AG04449 (cell line): ENCODE measurements around the gene PXYLP1.
A peak's percentile ranks its signal among the peaks of the same experiment; 100 is the strongest.
"Not testable (repeated sequence)": the region's sequence is repeated elsewhere in the genome, so short reads cannot be mapped to it uniquely, and the experiment has no call there.

ENCODE experiments used
- CTCF ChIA-PET: fragments of 350-600 bp; formaldehyde crosslinking; extraction: SDS; loops from one replicate; lab custom pipeline; 2021; ENCODE audit warnings: antibody characterized with exemption; lab: Yijun Ruan, JAX
- POLR2A ChIA-PET: fragments of 400-600, 350-600 bp; formaldehyde crosslinking; extraction: SDS; loops from one replicate; lab custom pipeline; 2020; ENCODE audit warnings: antibody characterized with exemption, inconsistent platforms; lab: Yijun Ruan, JAX
- DNase-seq: peaks from one replicate; pipeline ENCODE4 v3.0.0-alpha.2; 2010; ENCODE audit warnings: low read depth, low spot score
- H3K4me3 ChIP-seq: 2 replicates; pipeline ENCODE4 v1.5.1; 2011; ENCODE audit warnings: low read depth, mild to moderate bottlenecking, control low read depth, low read length
- CTCF ChIP-seq: IDR thresholded peaks from one replicate; pipeline ENCODE4 v1.5.1; 2011; ENCODE audit warnings: mild to moderate bottlenecking, moderate library complexity, low read length, control low read depth, inconsistent platforms; ENCODE audit not compliant: insufficient read depth; ENCODE audit errors: missing control alignments

Gene PXYLP1

GRCh38 chr3:141308588-141309218, 77.1 kb downstream of the PXYLP1 start:
- TF ChIP-seq CTCF: peak; percentile 61
- H3K4me3 ChIP-seq: no peak overlapping the region
- ChIA-PET CTCF (interaction anchor here (0.6 to 18.3 kb wide), 33 partner anchors 8 to 310 kb away, joined by 3 to 624 read pairs (median 4); partner anchors contain the start of gene PXYLP1), POLR2A (interaction anchor here (1.2 kb wide), 1 partner anchor 147 kb away, joined by 4 read pairs; no protein-coding TSS in a partner anchor)
- DNase-seq: no peak

GRCh38 chr3:141311170-141311495, 79.5 kb downstream of the PXYLP1 start:
- TF ChIP-seq CTCF: no peak
- POLR2A ChIA-PET: interaction anchor here (0.7 to 1.2 kb wide), 8 partner anchors 21 to 177 kb away, joined by 3 to 5 read pairs (median 4); no protein-coding TSS in a partner anchor
- CTCF ChIA-PET: interaction anchor here (0.6 to 18.3 kb wide), 30 partner anchors 9 to 247 kb away, joined by 3 to 624 read pairs (median 4); no protein-coding TSS in a partner anchor
- no peak for DNase-seq
- H3K4me3 ChIP-seq: peak overlapping the region; percentile 96

- H3K4me3 ChIP-seq: peak overlapping the region; percentile 96
- CTCF ChIA-PET: interaction anchor here (0.6 to 18.3 kb wide), 42 partner anchors 9 to 311 kb away, joined by 3 to 624 read pairs (median 4); no protein-coding TSS in a partner anchor
- peak; percentile 89 for TF ChIP-seq CTCF
- POLR2A ChIA-PET: interaction anchor here (0.7 to 1.2 kb wide), 9 partner anchors 20 to 176 kb away, joined by 3 to 5 read pairs (median 4); no protein-coding TSS in a partner anchor
- peak; percentile 88 for DNase-seq
These were observed 80.1 kb downstream of the PXYLP1 start for GRCh38 chr3:141311496-141312353.

GRCh38 chr3:141312354-141313092, 80.9 kb downstream of the PXYLP1 start:
- TF ChIP-seq CTCF: no peak
- DNase-seq: no peak
- ChIA-PET POLR2A (interaction anchor here (0.9 to 1.2 kb wide), 4 partner anchors 54 to 143 kb away, joined by 3 to 5 read pairs (median 4); no protein-coding TSS in a partner anchor), CTCF (interaction anchor here (0.7 to 18.3 kb wide), 33 partner anchors 10 to 312 kb away, joined by 3 to 624 read pairs (median 5); no protein-coding TSS in a partner anchor)
- H3K4me3 ChIP-seq: peak overlapping the region; percentile 54

- DNase-seq: no peak
- CTCF ChIA-PET: interaction anchor here (0.6 to 18.3 kb wide), 17 partner anchors 9 to 244 kb away, joined by 3 to 624 read pairs (median 22); partner anchors contain the start of gene PXYLP1
- no peak overlapping the region for H3K4me3 ChIP-seq
- TF ChIP-seq CTCF: no peak
- POLR2A ChIA-PET: no interaction called here
These were observed 81.6 kb downstream of the PXYLP1 start for GRCh38 chr3:141313093-141313683.

- DNase-seq, POLR2A ChIA-PET, H3K4me3 ChIP-seq: not testable (repeated sequence)
- CTCF ChIA-PET: interaction anchor here (1.0 to 18.3 kb wide), 13 partner anchors 9 to 243 kb away, joined by 3 to 624 read pairs (median 5); partner anchors contain the start of gene PXYLP1
These were observed 82.8 kb downstream of the PXYLP1 start for GRCh38 chr3:141314415-141314814.
